Measurements from ENCODE around the gene FFAR1. TPM values are rescaled to one million over a fixed set of nuclear protein-coding genes. Genes with fewer than 3 reads are reported as not detected.
"Not testable (repeated sequence)": the region's sequence is repeated elsewhere in the genome, so short reads cannot be mapped to it uniquely, and the experiment has no call there.

The FFAR1 gene
- total RNA-seq, 1 donor from 2014 or later: not detected

GRCh38 chr19:35352448-35353304 lies 5.0 kb downstream of the FFAR1 start:
- peak; percentile 69 for DNase-seq (ENCODE audit: low read depth, low spot score)
- Mint-ChIP-seq H3K4me1 (no peaks in the 10 kb centered on the region), H3K36me3 (ENCODE audit: low read depth) (no peaks in the 10 kb centered on the region), H3K4me3 (no peak overlapping the region), H3K27me3 (ENCODE audit: low read depth) (peaks cover 29% of the 10 kb centered on the region), H3K27ac (ENCODE audit: unreplicated experiment) (no peak overlapping the region), H3K9me3 (no peaks in the 10 kb centered on the region)
- peak; percentile 85 for TF ChIP-seq CTCF (conservative IDR thresholded peaks at IDR 0.05)

GRCh38 chr19:35353635-35354034 lies 5.9 kb downstream of the FFAR1 start:
- no peak for TF ChIP-seq CTCF (conservative IDR thresholded peaks at IDR 0.05)
- Mint-ChIP-seq H3K4me1 (no peaks in the 10 kb centered on the region), H3K36me3 (ENCODE audit: low read depth) (no peaks in the 10 kb centered on the region), H3K9me3 (no peaks in the 10 kb centered on the region), H3K27ac (ENCODE audit: unreplicated experiment) (no peak overlapping the region), H3K27me3 (ENCODE audit: low read depth) (peaks cover 20% of the 10 kb centered on the region), H3K4me3 (no peak overlapping the region)
- DNase-seq (ENCODE audit: low read depth, low spot score): no peak

GRCh38 chr19:35354898-35355297 lies 7.2 kb downstream of the FFAR1 start:
- Mint-ChIP-seq H3K27ac (ENCODE audit: unreplicated experiment) (no peak overlapping the region), H3K27me3 (ENCODE audit: low read depth) (peaks cover 9% of the 10 kb centered on the region), H3K4me3 (no peak overlapping the region), H3K4me1 (no peaks in the 10 kb centered on the region), H3K36me3 (ENCODE audit: low read depth) (no peaks in the 10 kb centered on the region), H3K9me3 (no peaks in the 10 kb centered on the region)
- TF ChIP-seq CTCF (conservative IDR thresholded peaks at IDR 0.05): no peak
- DNase-seq (ENCODE audit: low read depth, low spot score): no peak

- no peak for DNase-seq (ENCODE audit: low read depth, low spot score)
- Mint-ChIP-seq H3K27me3 (ENCODE audit: low read depth) (peaks cover 9% of the 10 kb centered on the region), H3K9me3 (no peaks in the 10 kb centered on the region), H3K4me1 (no peaks in the 10 kb centered on the region), H3K27ac (ENCODE audit: unreplicated experiment) (no peak overlapping the region), H3K4me3 (no peak overlapping the region), H3K36me3 (ENCODE audit: low read depth) (no peaks in the 10 kb centered on the region)
- no peak for TF ChIP-seq CTCF (conservative IDR thresholded peaks at IDR 0.05)
Observed at GRCh38 chr19:35355791-35356460, 8.2 kb downstream of the FFAR1 start.

GRCh38 chr19:35357867-35358573 lies 10.3 kb downstream of the FFAR1 start, which contains the start of gene FFAR3:
Gene FFAR3, plus strand, starts transcription at chr19:35358460. Its CDS starts 431 bp downstream, at chr19:35358891.
- DNase-seq (ENCODE audit: low read depth, low spot score): no peak
- H3K27ac Mint-ChIP-seq (ENCODE audit: unreplicated experiment): no peak within 1 kb of the TSS
- H3K4me3 Mint-ChIP-seq: no peak within 1 kb of the TSS
- H3K27me3 Mint-ChIP-seq (ENCODE audit: low read depth): peaks cover 4% of the 10 kb centered on the region
- no peaks in the 10 kb centered on the region for H3K4me1 Mint-ChIP-seq
- no peaks in the 10 kb centered on the region for H3K9me3 Mint-ChIP-seq
- TF ChIP-seq CTCF (conservative IDR thresholded peaks at IDR 0.05): no peak
- H3K36me3 Mint-ChIP-seq (ENCODE audit: low read depth): no peaks in the 10 kb centered on the region

- not testable (repeated sequence) for H3K36me3 Mint-ChIP-seq (ENCODE audit: low read depth)
Observed at GRCh38 chr19:35358834-35359233, 11.1 kb downstream of the FFAR1 start.

GRCh38 chr19:35359395-35359794 lies 11.7 kb downstream of the FFAR1 start:
- not testable (repeated sequence) for H3K4me3 Mint-ChIP-seq; H3K4me1 Mint-ChIP-seq; H3K27ac Mint-ChIP-seq (ENCODE audit: unreplicated experiment); H3K36me3 Mint-ChIP-seq (ENCODE audit: low read depth); H3K27me3 Mint-ChIP-seq (ENCODE audit: low read depth); H3K9me3 Mint-ChIP-seq; DNase-seq (ENCODE audit: low read depth, low spot score)

More at GRCh38 chr19:35358834-35359233, 11.1 kb downstream of the FFAR1 start:
- H3K27me3 Mint-ChIP-seq (ENCODE audit: low read depth); H3K4me3 Mint-ChIP-seq; DNase-seq (ENCODE audit: low read depth, low spot score); H3K4me1 Mint-ChIP-seq; H3K9me3 Mint-ChIP-seq; H3K27ac Mint-ChIP-seq (ENCODE audit: unreplicated experiment): not testable (repeated sequence)

- not testable (repeated sequence) for H3K4me1 Mint-ChIP-seq; H3K4me3 Mint-ChIP-seq; H3K9me3 Mint-ChIP-seq; H3K27me3 Mint-ChIP-seq (ENCODE audit: low read depth); H3K36me3 Mint-ChIP-seq (ENCODE audit: low read depth); H3K27ac Mint-ChIP-seq (ENCODE audit: unreplicated experiment); DNase-seq (ENCODE audit: low read depth, low spot score)
Observed at GRCh38 chr19:35360081-35360480, 12.4 kb downstream of the FFAR1 start.

Data from neural crest cell (in vitro differentiated cells).